Measurements from ENCODE around the gene LRFN5. TPM values are rescaled to one million over a fixed set of nuclear protein-coding genes. Genes with fewer than 3 reads are reported as not detected.
"Not testable (repeated sequence)": the region's sequence is repeated elsewhere in the genome, so short reads cannot be mapped to it uniquely, and the experiment has no call there.

Gene LRFN5
- polyA plus RNA-seq, 2 donors = 0.14 to 0.24 TPM

- H3K4me3 ChIP-seq (ENCODE audit: low read depth in 1 of 2, low read length in 2 of 2); H3K4me1 ChIP-seq (ENCODE audit: control insufficient read depth in 2 of 2, insufficient read depth in 2 of 2, low read length in 1 of 2); H3K27me3 ChIP-seq (ENCODE audit: control insufficient read depth in 1 of 2, insufficient read depth in 2 of 2, low read length in 2 of 2); H3K27ac ChIP-seq (ENCODE audit: low read depth in 2 of 2, low read length in 1 of 2); H3K9me3 ChIP-seq (ENCODE audit: control insufficient read depth in 2 of 2, insufficient read depth in 1 of 2, low read depth in 1 of 2, low read length in 1 of 2); H3K36me3 ChIP-seq (ENCODE audit: control insufficient read depth in 2 of 2, insufficient read depth in 2 of 2, low read length in 1 of 2): not testable (repeated sequence)
- WGBS, 2 donors = 78 to 80% methylated on average over 12 of the region's 12 CpGs
These were observed 304.5 kb downstream of the LRFN5 start for GRCh38 chr14:41911155-41911554.

- Histone ChIP-seq H3K4me1 (ENCODE audit: control insufficient read depth in 2 of 2, insufficient read depth in 2 of 2, low read length in 1 of 2) (no peaks in the 10 kb centered on the region), H3K27ac (ENCODE audit: low read depth in 2 of 2, low read length in 1 of 2) (no peak overlapping the region), H3K36me3 (ENCODE audit: control insufficient read depth in 2 of 2, insufficient read depth in 2 of 2, low read length in 1 of 2) (no peaks in the 10 kb centered on the region), H3K4me3 (ENCODE audit: low read depth in 1 of 2, low read length in 2 of 2) (no peak overlapping the region), H3K9me3 (ENCODE audit: control insufficient read depth in 2 of 2, insufficient read depth in 1 of 2, low read depth in 1 of 2, low read length in 1 of 2) (no peaks in the 10 kb centered on the region), H3K27me3 (ENCODE audit: control insufficient read depth in 1 of 2, insufficient read depth in 2 of 2, low read length in 2 of 2) (no peaks in the 10 kb centered on the region)
- 85 to 92% methylated on average over 2 of the region's 2 CpGs for WGBS, 2 donors
These were observed 306.7 kb downstream of the LRFN5 start for GRCh38 chr14:41913398-41913797.

DNA sequence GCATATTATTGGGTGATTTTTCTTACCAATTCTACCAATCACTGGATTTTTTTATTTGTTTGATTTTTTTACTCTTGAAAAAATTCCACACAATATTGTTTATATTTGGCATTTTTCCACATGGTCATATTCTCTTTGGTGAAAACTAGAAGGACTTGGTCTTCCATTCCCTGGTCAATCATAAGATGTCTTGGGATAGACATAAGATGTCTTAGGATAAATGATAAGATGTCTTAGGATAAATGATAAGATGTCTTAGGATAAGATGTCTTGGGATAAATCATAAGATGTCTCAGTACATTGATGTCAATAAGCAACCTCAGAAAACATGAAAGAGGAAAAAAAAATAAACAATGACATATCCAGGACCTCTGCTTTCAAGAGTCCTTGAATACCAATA is 309.1 kb downstream of the LRFN5 start:
- no peaks in the 10 kb centered on the region for H3K4me1 ChIP-seq (ENCODE audit: control insufficient read depth in 2 of 2, insufficient read depth in 2 of 2, low read length in 1 of 2)
- no peaks in the 10 kb centered on the region for H3K27me3 ChIP-seq (ENCODE audit: control insufficient read depth in 1 of 2, insufficient read depth in 2 of 2, low read length in 2 of 2)
- H3K4me3 ChIP-seq (ENCODE audit: low read depth in 1 of 2, low read length in 2 of 2) = no peak overlapping the region
- H3K27ac ChIP-seq (ENCODE audit: low read depth in 2 of 2, low read length in 1 of 2) = no peak overlapping the region
- no peaks in the 10 kb centered on the region for H3K9me3 ChIP-seq (ENCODE audit: control insufficient read depth in 2 of 2, insufficient read depth in 1 of 2, low read depth in 1 of 2, low read length in 1 of 2)
- no peaks in the 10 kb centered on the region for H3K36me3 ChIP-seq (ENCODE audit: control insufficient read depth in 2 of 2, insufficient read depth in 2 of 2, low read length in 1 of 2)

- H3K4me1 ChIP-seq (ENCODE audit: control insufficient read depth in 2 of 2, insufficient read depth in 2 of 2, low read length in 1 of 2) = no peaks in the 10 kb centered on the region
- no peaks in the 10 kb centered on the region for H3K9me3 ChIP-seq (ENCODE audit: control insufficient read depth in 2 of 2, insufficient read depth in 1 of 2, low read depth in 1 of 2, low read length in 1 of 2)
- no peak overlapping the region for H3K27ac ChIP-seq (ENCODE audit: low read depth in 2 of 2, low read length in 1 of 2)
- H3K36me3 ChIP-seq (ENCODE audit: control insufficient read depth in 2 of 2, insufficient read depth in 2 of 2, low read length in 1 of 2) = no peaks in the 10 kb centered on the region
- no peak overlapping the region for H3K4me3 ChIP-seq (ENCODE audit: low read depth in 1 of 2, low read length in 2 of 2)
- no peaks in the 10 kb centered on the region for H3K27me3 ChIP-seq (ENCODE audit: control insufficient read depth in 1 of 2, insufficient read depth in 2 of 2, low read length in 2 of 2)
These were observed 309.6 kb downstream of the LRFN5 start for GRCh38 chr14:41916313-41916712.

DNA sequence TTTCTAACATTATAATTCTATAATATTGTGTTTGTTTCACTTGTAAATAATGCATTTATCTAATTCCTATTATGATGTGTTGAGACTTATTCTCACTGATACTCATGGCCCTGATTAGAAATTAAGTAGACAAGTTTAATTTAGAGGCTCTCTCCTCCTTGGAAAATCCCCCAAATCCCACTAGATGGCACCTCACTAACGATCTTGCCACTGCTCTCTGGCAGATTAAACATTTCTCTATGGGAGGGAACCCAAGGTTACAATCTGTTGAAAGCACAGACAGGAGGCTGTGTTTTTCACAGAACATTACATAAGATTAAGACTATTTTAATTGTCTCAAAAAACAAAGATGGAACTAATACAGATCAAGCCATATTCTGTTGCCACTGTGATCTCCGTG is 318.7 kb downstream of the LRFN5 start:
- no peaks in the 10 kb centered on the region for H3K36me3 ChIP-seq (ENCODE audit: control insufficient read depth in 2 of 2, insufficient read depth in 2 of 2, low read length in 1 of 2)
- 15 to 25% methylated on average over 2 of the region's 2 CpGs for WGBS, 2 donors
- no peak overlapping the region for H3K27ac ChIP-seq (ENCODE audit: low read depth in 2 of 2, low read length in 1 of 2)
- H3K9me3 ChIP-seq (ENCODE audit: control insufficient read depth in 2 of 2, insufficient read depth in 1 of 2, low read depth in 1 of 2, low read length in 1 of 2) = no peaks in the 10 kb centered on the region
- H3K4me1 ChIP-seq (ENCODE audit: control insufficient read depth in 2 of 2, insufficient read depth in 2 of 2, low read length in 1 of 2) = no peaks in the 10 kb centered on the region
- no peak overlapping the region for H3K4me3 ChIP-seq (ENCODE audit: low read depth in 1 of 2, low read length in 2 of 2)
- H3K27me3 ChIP-seq (ENCODE audit: control insufficient read depth in 1 of 2, insufficient read depth in 2 of 2, low read length in 2 of 2) = no peaks in the 10 kb centered on the region

GRCh38 chr14:41950428-41951151 is 343.9 kb downstream of the LRFN5 start:
- Histone ChIP-seq H3K27me3 (ENCODE audit: control insufficient read depth in 1 of 2, insufficient read depth in 2 of 2, low read length in 2 of 2) (no peaks in the 10 kb centered on the region), H3K27ac (ENCODE audit: low read depth in 2 of 2, low read length in 1 of 2) (no peak overlapping the region), H3K36me3 (ENCODE audit: control insufficient read depth in 2 of 2, insufficient read depth in 2 of 2, low read length in 1 of 2) (no peaks in the 10 kb centered on the region), H3K4me1 (ENCODE audit: control insufficient read depth in 2 of 2, insufficient read depth in 2 of 2, low read length in 1 of 2) (no peaks in the 10 kb centered on the region), H3K9me3 (ENCODE audit: control insufficient read depth in 2 of 2, insufficient read depth in 1 of 2, low read depth in 1 of 2, low read length in 1 of 2) (peaks cover 0 to 3% of the 10 kb centered on the region in 2 donors), H3K4me3 (ENCODE audit: low read depth in 1 of 2, low read length in 2 of 2) (no peak overlapping the region)
- WGBS, 2 donors = 77% methylated on average over 7 of the region's 7 CpGs

Measured in esophagus (tissue), 2 donors.